PFSK-1 (cell line): ENCODE data around the gene TAF1B.

Experiments used
- FOXP2 ChIP-seq: optimal IDR thresholded peaks from 2 replicates; pipeline ENCODE3; 2011; ENCODE audit warnings: borderline replicate concordance, control low read depth, inconsistent platforms; ENCODE audit not compliant: insufficient read depth; ENCODE audit errors: extremely low read length, extremely low read depth
- POLR2AphosphoS5 ChIP-seq: IDR thresholded peaks from 2 replicates; pipeline ENCODE4 v1.6.1; 2012; ENCODE audit warnings: low read depth, mild to moderate bottlenecking, control low read depth, low read length, moderate library complexity
- SIN3A ChIP-seq: IDR thresholded peaks from 2 replicates; pipeline ENCODE4 v1.6.1; 2012; ENCODE audit warnings: mild to moderate bottlenecking, low read length, moderate library complexity, borderline replicate concordance; ENCODE audit not compliant: insufficient read depth
- TAF1 ChIP-seq: IDR thresholded peaks from 2 replicates; pipeline ENCODE4 v1.6.1; 2012; ENCODE audit warnings: low read length, control low read depth, borderline replicate concordance; ENCODE audit not compliant: insufficient read depth
- TF ChIP-seq, protein P1 (sequence below), 2 experiments: IDR thresholded peaks; 2 replicates each; pipeline versions ENCODE4 v1.6.1 to v1.8.0; 2011 to 2012; ENCODE audit warnings: low read depth in 2 of 2, low read length in 2 of 2, control low read depth in 1 of 2, inconsistent platforms in 1 of 2, mild to moderate bottlenecking in 1 of 2, moderate library complexity in 1 of 2; ENCODE audit not compliant: insufficient read depth in 1 of 2

Gene TAF1B

DNA sequence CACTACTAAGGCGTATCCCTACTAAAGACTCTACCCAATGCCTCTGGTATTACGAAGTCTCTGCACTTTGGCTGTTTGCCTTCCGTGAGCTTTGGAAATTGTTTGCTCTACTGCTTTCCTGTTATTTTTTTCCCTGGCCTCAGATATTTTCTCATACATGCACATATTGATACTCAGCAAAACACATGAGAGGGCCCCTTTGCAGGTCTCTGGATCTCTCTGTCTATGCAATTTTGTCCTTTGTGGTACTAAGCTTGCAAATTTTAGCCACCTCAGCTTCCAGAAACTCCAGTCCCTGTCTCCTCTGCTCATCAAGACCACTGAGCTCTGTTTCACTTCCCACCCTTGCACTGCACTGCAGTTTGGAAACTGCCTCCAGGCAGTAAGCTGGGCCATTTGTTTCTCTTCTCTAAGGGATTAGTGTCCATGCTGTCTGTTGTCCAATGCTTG, 46.6 kb downstream of the TAF1B start:
- no peak for TF ChIP-seq SIN3A
- no peak for TF ChIP-seq TAF1
- no peak for TF ChIP-seq FOXP2
- TF ChIP-seq POLR2AphosphoS5: no peak

DNA sequence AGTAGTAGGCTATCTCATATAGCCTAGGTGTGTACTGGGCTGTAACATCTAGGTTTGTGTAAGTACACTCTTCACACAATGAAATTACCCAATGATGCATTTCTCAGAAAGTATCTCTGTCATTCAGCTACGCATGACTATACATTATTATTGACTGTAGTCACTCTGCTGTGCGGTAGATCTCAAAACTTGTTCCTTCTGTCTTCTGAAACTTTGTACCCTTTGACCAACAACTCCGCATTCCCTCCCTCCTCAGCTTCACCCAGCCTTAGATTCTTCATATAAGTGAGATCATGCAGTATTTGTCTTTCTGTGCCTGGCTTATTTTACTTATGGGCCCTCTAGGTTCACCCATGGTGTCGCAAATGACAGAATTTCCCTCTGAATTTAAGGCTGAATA, 49.0 kb downstream of the TAF1B start:
- TF ChIP-seq, protein P1, sequence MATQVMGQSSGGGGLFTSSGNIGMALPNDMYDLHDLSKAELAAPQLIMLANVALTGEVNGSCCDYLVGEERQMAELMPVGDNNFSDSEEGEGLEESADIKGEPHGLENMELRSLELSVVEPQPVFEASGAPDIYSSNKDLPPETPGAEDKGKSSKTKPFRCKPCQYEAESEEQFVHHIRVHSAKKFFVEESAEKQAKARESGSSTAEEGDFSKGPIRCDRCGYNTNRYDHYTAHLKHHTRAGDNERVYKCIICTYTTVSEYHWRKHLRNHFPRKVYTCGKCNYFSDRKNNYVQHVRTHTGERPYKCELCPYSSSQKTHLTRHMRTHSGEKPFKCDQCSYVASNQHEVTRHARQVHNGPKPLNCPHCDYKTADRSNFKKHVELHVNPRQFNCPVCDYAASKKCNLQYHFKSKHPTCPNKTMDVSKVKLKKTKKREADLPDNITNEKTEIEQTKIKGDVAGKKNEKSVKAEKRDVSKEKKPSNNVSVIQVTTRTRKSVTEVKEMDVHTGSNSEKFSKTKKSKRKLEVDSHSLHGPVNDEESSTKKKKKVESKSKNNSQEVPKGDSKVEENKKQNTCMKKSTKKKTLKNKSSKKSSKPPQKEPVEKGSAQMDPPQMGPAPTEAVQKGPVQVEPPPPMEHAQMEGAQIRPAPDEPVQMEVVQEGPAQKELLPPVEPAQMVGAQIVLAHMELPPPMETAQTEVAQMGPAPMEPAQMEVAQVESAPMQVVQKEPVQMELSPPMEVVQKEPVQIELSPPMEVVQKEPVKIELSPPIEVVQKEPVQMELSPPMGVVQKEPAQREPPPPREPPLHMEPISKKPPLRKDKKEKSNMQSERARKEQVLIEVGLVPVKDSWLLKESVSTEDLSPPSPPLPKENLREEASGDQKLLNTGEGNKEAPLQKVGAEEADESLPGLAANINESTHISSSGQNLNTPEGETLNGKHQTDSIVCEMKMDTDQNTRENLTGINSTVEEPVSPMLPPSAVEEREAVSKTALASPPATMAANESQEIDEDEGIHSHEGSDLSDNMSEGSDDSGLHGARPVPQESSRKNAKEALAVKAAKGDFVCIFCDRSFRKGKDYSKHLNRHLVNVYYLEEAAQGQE (IDR thresholded peaks at IDR 0.05; ENCODE audit: insufficient read depth in 1 of 2, low read depth in 2 of 2, low read length in 2 of 2): no peak
- TF ChIP-seq SIN3A (no peak), TAF1 (no peak), FOXP2 (no peak), POLR2AphosphoS5 (no peak)

DNA sequence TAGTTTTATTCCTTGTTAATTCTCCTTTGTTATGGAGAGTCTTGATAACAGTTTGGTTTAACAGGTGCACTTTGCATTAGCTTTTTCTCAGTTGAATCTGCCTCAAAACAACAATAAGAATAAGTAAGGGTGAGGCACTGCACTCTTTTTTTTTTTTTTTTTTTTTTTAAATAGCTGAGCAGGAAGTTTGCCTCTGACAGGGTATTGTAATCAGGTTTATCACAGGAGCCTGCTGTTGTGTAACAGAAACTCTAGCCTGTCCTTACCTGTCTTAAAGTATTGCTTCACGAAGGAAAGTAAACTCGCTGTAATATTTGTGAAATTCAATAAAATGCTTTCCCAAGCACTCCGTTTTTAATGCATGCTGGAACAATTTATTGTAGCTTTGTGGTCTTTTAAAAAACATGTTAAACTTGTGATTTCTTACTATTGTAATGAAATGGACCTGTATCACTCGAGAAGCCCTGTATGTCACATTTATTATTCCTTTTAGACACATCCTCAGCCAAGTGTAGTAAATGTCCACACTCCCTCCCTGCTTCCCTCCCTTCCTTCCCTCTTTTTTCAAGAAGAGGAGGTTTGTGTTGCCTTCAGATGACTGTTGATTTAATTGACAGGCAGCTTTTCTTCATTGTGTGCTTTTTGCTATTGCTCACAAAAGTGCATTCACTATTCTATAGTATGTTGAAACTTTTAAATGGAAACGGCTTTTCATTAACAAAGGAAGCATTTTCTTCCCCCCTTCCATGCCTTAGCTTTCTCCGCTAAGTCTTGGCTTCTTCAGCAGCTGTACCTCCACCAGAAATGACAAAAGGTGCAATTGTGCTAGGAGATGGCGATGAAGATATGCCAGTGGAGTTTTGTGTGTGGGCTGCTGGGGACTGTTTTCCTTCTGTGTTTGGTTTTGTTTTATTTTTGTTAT, 52.7 kb downstream of the TAF1B start:
- TF ChIP-seq POLR2AphosphoS5 (no peak), TAF1 (no peak), SIN3A (no peak), FOXP2 (no peak)
- TF ChIP-seq, protein P1 (IDR thresholded peaks at IDR 0.05; ENCODE audit: insufficient read depth in 1 of 2, low read depth in 2 of 2, low read length in 2 of 2): no peak

DNA sequence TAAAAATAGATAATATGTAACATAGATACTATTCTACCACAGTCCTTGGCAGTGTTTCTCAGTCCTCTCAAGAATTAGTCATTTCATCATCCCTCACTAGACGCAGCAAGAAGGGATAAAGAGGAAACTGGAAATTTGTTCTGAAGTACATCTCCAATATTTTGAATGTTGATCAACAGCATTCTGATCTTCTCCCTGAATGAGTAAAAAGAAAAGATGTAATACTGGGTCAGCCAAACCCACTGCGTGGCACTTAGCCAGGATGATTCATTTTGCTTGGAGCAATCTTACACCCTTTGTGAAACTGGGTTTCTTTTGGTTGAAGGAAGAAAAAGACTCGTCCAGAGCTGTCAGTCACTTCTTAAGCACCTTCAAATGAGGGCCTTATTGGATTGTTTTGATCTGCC, 54.1 kb downstream of the TAF1B start:
- TF ChIP-seq TAF1 (no peak), SIN3A (no peak), POLR2AphosphoS5 (no peak), FOXP2 (no peak)
- TF ChIP-seq, protein P1 (IDR thresholded peaks at IDR 0.05; ENCODE audit: insufficient read depth in 1 of 2, low read depth in 2 of 2, low read length in 2 of 2): no peak

DNA sequence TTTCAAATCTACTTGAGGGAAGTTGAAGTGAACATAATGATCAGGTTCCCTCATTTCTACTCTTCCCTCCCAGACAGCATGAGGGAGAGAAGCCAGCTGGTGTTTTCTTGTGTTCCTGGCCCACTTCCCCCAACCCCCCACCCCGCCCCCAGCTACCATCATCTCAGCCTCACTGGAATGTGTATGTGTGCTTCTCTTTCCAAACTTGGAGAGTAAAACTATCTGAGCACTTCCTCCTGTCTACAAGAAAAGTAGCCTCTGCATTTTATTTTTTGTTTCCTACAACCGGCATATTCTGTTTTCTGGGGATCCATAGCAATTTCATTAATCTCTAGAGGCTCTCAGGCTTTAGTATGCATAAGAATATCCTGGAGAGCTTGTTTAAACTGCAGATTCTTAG, 54.6 kb downstream of the TAF1B start:
- TF ChIP-seq FOXP2 (no peak), SIN3A (no peak), TAF1 (no peak), POLR2AphosphoS5 (no peak)
- TF ChIP-seq, protein P1 (IDR thresholded peaks at IDR 0.05; ENCODE audit: insufficient read depth in 1 of 2, low read depth in 2 of 2, low read length in 2 of 2): no peak
